ENCODE measurements around the gene INPP4B.

The INPP4B gene

DNA sequence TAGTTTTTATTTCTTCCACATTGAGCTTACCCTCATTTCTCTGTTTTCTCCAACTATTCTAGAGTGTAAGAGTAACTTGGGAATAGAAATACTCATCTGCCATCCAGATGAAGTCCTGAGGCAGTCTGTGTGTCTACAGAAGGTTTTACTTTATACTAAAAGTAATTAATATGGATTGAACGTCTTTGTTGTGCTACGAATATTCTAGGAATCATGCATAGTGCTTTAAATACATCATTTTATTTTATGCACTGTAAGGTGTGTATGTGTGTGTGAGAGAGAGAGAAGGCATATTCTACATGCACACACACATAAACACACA lies 305.7 kb downstream of the INPP4B start:
- TF ChIP-seq ZFX (IDR thresholded peaks at IDR 0.05; ENCODE audit: borderline replicate concordance), result no peak
- H3K27ac ChIP-seq, result no peak overlapping the region

DNA sequence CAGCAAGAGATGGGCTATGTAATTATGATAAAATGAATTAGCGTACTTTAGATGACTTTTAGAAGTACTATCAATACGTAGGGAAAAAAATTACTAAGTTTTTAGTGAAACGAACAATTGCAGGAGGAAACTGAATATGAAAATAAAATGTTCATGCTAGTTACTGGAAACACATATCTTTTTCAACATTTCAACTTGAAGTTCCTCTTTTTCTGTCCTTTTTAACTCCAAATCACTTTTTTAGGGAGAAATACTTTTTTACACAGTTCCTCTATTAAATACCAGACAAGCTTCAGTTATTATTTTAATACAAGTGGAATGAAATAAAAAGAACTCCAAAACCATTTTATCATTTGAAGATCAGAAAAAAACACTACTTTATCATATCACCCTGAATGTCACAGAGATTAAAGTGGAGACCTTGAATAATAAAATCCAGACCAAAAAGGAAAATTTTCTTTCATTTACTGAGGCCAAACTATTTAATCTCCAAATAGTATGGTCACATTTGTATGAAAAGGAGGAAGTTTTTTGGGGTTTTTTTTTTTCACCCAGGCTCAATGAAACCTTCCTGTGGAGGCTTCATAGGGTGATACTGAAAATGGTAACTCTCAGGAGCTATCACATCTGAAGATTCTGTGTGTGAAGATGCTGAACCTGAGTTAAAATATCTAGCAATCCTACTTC lies 306.2 kb downstream of the INPP4B start:
- no peak for TF ChIP-seq ZFX (IDR thresholded peaks at IDR 0.05; ENCODE audit: borderline replicate concordance)
- TF ChIP-seq, protein P1, sequence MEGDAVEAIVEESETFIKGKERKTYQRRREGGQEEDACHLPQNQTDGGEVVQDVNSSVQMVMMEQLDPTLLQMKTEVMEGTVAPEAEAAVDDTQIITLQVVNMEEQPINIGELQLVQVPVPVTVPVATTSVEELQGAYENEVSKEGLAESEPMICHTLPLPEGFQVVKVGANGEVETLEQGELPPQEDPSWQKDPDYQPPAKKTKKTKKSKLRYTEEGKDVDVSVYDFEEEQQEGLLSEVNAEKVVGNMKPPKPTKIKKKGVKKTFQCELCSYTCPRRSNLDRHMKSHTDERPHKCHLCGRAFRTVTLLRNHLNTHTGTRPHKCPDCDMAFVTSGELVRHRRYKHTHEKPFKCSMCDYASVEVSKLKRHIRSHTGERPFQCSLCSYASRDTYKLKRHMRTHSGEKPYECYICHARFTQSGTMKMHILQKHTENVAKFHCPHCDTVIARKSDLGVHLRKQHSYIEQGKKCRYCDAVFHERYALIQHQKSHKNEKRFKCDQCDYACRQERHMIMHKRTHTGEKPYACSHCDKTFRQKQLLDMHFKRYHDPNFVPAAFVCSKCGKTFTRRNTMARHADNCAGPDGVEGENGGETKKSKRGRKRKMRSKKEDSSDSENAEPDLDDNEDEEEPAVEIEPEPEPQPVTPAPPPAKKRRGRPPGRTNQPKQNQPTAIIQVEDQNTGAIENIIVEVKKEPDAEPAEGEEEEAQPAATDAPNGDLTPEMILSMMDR (IDR thresholded peaks at IDR 0.05), result no peak

GRCh38 chr4:142535009-142535408 lies 311.1 kb downstream of the INPP4B start:
- TF ChIP-seq ZFX (IDR thresholded peaks at IDR 0.05; ENCODE audit: borderline replicate concordance), result no peak
- TF ChIP-seq, protein P1 (IDR thresholded peaks at IDR 0.05), result no peak
- H3K27ac ChIP-seq, result no peak overlapping the region

More for the DNA sequence above, 306.2 kb downstream of the INPP4B start:
- no peak overlapping the region for H3K27ac ChIP-seq

DNA sequence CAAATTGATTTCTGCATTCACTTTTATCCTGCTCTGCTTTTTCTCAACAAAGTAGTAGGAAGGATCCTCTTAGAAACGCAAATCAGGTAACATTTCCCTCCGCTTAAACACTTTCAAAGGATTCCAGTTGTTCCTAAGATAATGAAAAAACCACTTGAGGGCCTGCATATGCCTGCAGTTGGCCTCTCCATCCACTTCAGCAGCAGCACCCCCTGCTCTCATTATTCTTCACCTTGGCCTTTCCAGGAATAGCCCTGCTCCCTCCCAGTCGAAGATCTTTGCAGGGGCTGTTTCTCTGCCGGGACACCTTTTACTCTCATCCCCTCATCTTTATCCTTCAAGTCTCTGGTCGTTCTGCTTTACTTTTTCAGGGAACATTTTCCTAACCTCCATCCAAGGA lies 314.0 kb downstream of the INPP4B start:
- no peak for TF ChIP-seq ZFX (IDR thresholded peaks at IDR 0.05; ENCODE audit: borderline replicate concordance)
- TF ChIP-seq, protein P1 (IDR thresholded peaks at IDR 0.05), result no peak
- no peak overlapping the region for H3K27ac ChIP-seq

DNA sequence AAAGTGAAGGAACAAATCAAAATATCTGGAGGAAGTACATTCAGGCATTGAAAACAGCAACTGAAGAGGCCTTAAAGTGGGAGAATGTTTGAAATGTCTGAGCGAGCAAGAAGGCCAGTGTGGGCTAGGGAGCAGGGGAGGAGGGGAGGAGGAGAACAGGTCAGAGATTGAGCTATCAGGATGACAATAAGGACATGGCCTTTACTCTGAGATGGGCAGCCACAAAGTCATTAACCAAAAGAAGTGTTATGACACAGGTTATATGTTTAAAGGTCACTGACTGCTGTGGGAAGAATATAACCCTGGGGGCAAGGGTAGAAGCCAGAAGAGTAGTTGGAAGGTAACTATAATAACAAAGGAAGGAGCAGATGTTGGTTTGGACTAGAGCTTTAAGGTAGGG lies 315.4 kb downstream of the INPP4B start:
- no peak overlapping the region for H3K27ac ChIP-seq
- TF ChIP-seq, protein P1 (IDR thresholded peaks at IDR 0.05), result no peak
- no peak for TF ChIP-seq ZFX (IDR thresholded peaks at IDR 0.05; ENCODE audit: borderline replicate concordance)

GRCh38 chr4:142528433-142528832 lies 317.7 kb downstream of the INPP4B start:
- TF ChIP-seq, protein P1 (IDR thresholded peaks at IDR 0.05), result no peak
- TF ChIP-seq ZFX (IDR thresholded peaks at IDR 0.05; ENCODE audit: borderline replicate concordance), result no peak
- no peak overlapping the region for H3K27ac ChIP-seq

GRCh38 chr4:142523111-142523510 lies 323.0 kb downstream of the INPP4B start:
- no peak for TF ChIP-seq ZFX (IDR thresholded peaks at IDR 0.05; ENCODE audit: borderline replicate concordance)
- TF ChIP-seq, protein P1 (IDR thresholded peaks at IDR 0.05), result no peak
- no peak overlapping the region for H3K27ac ChIP-seq

- H3K27ac ChIP-seq, result no peak overlapping the region
- TF ChIP-seq, protein P1 (IDR thresholded peaks at IDR 0.05), result no peak
- TF ChIP-seq ZFX (IDR thresholded peaks at IDR 0.05; ENCODE audit: borderline replicate concordance), result no peak
Observed at GRCh38 chr4:142519342-142519741, 326.8 kb downstream of the INPP4B start.

All from 22Rv1 (cell line).